ENCODE measurements around the gene UPP1. TPM values are rescaled to one million over a fixed set of nuclear protein-coding genes. Genes with fewer than 3 reads are reported as not detected.
A peak's percentile ranks its signal among the peaks of the same experiment; 100 is the strongest.
"Not testable (repeated sequence)": the region's sequence is repeated elsewhere in the genome, so short reads cannot be mapped to it uniquely, and the experiment has no call there.

The UPP1 gene
- total RNA-seq, 1 donor from 2014 or later = 23.1 TPM

DNA sequence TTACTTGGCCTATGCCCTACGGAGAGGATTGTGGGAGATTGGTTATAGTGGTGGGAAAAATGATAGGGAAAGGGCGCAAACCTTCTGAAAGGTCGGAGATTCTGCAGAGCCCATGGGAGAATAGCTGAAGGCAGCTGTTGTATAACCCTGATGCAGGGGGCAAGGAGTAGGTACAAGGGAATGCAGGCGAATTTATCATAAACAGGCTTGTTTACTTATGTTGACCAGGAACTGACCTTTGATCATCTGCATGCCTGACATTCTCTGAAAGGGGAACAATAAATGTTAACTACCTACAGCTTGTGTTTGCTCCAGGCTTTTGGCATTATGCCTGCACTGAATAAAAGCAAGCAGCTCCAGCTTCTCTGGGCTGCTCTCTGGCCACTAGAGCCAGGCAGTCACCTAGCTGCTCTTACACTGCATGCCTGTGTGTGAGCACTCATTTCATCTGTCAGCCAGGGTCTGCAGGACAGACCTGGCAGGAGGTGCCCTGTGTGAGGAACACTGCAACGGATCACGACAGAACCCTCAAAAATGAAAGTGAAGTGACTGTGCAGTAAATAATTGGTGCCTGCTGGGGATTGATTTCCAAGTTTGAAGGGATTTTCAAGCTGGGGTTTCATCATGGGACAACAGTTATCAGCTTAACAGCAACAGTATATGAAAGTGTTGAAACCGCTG is 51.1 kb downstream of the UPP1 start:
- no peak for DNase-seq (ENCODE audit: low read depth, low spot score)
- Mint-ChIP-seq H3K4me1 (peaks cover 20% of the 10 kb centered on the region), H3K36me3 (ENCODE audit: low read depth) (peaks cover 7% of the 10 kb centered on the region), H3K27me3 (ENCODE audit: low read depth) (no peaks in the 10 kb centered on the region), H3K9me3 (peaks cover 6% of the 10 kb centered on the region), H3K4me3 (no peak overlapping the region), H3K27ac (ENCODE audit: unreplicated experiment) (peak overlapping the region; percentile 5)
- TF ChIP-seq, protein P1, sequence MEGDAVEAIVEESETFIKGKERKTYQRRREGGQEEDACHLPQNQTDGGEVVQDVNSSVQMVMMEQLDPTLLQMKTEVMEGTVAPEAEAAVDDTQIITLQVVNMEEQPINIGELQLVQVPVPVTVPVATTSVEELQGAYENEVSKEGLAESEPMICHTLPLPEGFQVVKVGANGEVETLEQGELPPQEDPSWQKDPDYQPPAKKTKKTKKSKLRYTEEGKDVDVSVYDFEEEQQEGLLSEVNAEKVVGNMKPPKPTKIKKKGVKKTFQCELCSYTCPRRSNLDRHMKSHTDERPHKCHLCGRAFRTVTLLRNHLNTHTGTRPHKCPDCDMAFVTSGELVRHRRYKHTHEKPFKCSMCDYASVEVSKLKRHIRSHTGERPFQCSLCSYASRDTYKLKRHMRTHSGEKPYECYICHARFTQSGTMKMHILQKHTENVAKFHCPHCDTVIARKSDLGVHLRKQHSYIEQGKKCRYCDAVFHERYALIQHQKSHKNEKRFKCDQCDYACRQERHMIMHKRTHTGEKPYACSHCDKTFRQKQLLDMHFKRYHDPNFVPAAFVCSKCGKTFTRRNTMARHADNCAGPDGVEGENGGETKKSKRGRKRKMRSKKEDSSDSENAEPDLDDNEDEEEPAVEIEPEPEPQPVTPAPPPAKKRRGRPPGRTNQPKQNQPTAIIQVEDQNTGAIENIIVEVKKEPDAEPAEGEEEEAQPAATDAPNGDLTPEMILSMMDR (conservative IDR thresholded peaks at IDR 0.05) = no peak

DNA sequence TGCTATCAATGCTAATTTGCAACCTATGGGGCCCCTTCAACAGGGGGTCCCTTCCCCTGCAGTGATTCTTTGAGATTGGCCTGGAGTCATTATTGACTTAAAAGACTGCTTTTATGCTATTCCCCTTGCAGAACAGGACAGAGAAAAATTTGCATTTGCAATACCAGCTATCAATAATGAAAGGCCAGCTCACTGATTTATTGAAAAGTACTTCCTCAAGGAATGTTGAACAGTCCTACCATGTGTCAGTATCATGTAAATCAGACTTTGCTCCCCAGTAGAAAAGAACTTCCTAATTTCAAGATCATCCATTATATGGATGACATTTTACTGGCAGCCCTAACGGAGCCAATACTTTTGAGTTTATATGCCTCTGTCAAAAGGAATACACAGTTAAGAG is 52.5 kb downstream of the UPP1 start:
- no peak for DNase-seq (ENCODE audit: low read depth, low spot score)
- Mint-ChIP-seq H3K27me3 (ENCODE audit: low read depth) (no peaks in the 10 kb centered on the region), H3K9me3 (peaks cover 6% of the 10 kb centered on the region), H3K27ac (ENCODE audit: unreplicated experiment) (no peak overlapping the region), H3K4me1 (peaks cover 23% of the 10 kb centered on the region), H3K4me3 (no peak overlapping the region), H3K36me3 (ENCODE audit: low read depth) (peaks cover 3% of the 10 kb centered on the region)
- TF ChIP-seq, protein P1 (conservative IDR thresholded peaks at IDR 0.05) = no peak

DNA sequence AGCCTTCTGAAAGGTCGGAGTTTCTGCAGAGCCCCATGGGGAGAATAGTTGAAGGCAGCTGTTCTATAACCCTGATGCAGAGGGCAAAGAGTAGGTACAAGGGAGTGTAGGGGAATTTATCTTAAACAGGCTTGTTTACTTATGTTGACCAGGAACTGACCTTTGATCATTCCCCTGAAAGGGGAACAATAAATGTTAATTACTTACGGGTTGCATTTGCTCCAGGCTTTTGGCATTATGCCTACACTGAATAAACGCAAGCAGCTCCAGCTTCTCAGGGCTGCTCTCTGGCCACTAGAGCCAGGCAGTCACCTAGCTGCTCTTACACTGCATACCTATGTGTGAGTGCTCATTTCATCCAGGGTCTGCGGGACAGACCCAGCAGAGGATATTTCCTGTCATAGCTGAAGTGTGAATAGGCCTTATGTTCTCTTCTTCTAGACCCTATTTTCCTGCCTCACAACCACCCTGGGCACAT is 55.3 kb downstream of the UPP1 start:
- Mint-ChIP-seq H3K9me3 (peaks cover 8% of the 10 kb centered on the region), H3K27me3 (ENCODE audit: low read depth) (peaks cover 2% of the 10 kb centered on the region), H3K4me3 (no peak overlapping the region), H3K4me1 (peaks cover 35% of the 10 kb centered on the region), H3K27ac (ENCODE audit: unreplicated experiment) (no peak overlapping the region), H3K36me3 (ENCODE audit: low read depth) (no peaks in the 10 kb centered on the region)
- DNase-seq (ENCODE audit: low read depth, low spot score) = no peak
- TF ChIP-seq, protein P1 (conservative IDR thresholded peaks at IDR 0.05) = no peak

- TF ChIP-seq, protein P1 (conservative IDR thresholded peaks at IDR 0.05) = no peak
- peaks cover 19% of the 10 kb centered on the region for H3K4me1 Mint-ChIP-seq
- no peak overlapping the region for H3K4me3 Mint-ChIP-seq
- no peak for DNase-seq (ENCODE audit: low read depth, low spot score)
- peaks cover 2% of the 10 kb centered on the region for H3K27me3 Mint-ChIP-seq (ENCODE audit: low read depth)
- H3K36me3 Mint-ChIP-seq (ENCODE audit: low read depth) = no peaks in the 10 kb centered on the region
- H3K27ac Mint-ChIP-seq (ENCODE audit: unreplicated experiment) = peak overlapping the region; percentile 69
- H3K9me3 Mint-ChIP-seq = peaks cover 2% of the 10 kb centered on the region
Measured at GRCh38 chr7:48147078-48147591, 58.1 kb downstream of the UPP1 start.

DNA sequence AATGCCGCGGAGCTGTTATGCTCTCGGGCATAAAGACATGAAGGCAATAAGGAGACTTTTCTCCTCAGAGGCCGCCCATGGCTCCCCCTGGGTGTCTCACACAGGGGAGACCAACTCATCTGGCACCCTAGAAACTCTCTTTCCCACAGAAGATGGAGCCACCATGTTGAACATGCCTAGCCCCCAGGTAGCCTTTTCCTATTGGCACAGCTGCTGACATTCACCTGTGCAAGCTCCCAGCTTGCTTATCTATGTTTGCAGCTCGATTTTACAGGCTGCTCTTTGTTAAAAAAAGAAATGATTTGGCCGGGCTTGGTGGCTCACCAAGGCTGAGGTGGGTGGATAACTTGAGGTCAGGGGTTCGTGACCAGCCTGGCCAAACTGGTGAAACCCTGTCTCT is 58.6 kb downstream of the UPP1 start:
- not testable (repeated sequence) for H3K27ac Mint-ChIP-seq (ENCODE audit: unreplicated experiment); H3K9me3 Mint-ChIP-seq; H3K4me3 Mint-ChIP-seq; H3K36me3 Mint-ChIP-seq (ENCODE audit: low read depth); DNase-seq (ENCODE audit: low read depth, low spot score); H3K27me3 Mint-ChIP-seq (ENCODE audit: low read depth)
- peaks cover 19% of the 10 kb centered on the region for H3K4me1 Mint-ChIP-seq

DNA sequence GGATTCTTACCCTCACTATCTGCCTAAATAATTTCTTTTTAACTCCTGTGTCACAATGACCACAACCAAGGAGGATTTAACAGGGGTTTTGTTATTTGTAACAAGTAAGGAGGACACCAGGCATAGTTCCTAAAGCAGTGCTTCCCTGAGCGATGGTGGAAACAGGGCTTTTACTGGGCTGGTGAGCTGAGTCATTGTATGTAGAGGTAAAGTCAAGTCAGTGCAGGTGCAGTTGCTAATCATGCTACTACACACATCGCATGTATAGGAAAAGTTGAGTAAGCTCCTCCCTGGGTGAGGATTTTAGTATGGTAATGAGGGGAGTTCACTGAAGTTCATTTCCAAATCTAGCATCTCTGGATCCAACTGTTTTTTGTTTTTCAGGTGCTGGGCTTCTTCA is 59.2 kb downstream of the UPP1 start:
- Mint-ChIP-seq H3K27me3 (ENCODE audit: low read depth) (peaks cover 2% of the 10 kb centered on the region), H3K9me3 (peaks cover 2% of the 10 kb centered on the region), H3K27ac (ENCODE audit: unreplicated experiment) (no peak overlapping the region), H3K36me3 (ENCODE audit: low read depth) (no peaks in the 10 kb centered on the region), H3K4me3 (no peak overlapping the region), H3K4me1 (peaks cover 19% of the 10 kb centered on the region)
- TF ChIP-seq, protein P1 (conservative IDR thresholded peaks at IDR 0.05) = no peak
- no peak for DNase-seq (ENCODE audit: low read depth, low spot score)
